Aorta (tissue), 5 donors: ENCODE results near the gene GLRA1. TPM values are rescaled to one million over a fixed set of nuclear protein-coding genes. Genes with fewer than 3 reads are reported as not detected.
"Not testable (repeated sequence)": the region's sequence is repeated elsewhere in the genome, so short reads cannot be mapped to it uniquely, and the experiment has no call there.

Experiments
- ATAC-seq: fragments of 200-7000 bp; cut with Tn5 transposase; one replicate; pipeline ENCODE4 v1.9.1; 2022; ENCODE audit warnings: moderate library complexity; ENCODE audit not compliant: low FRiP score
- DNase-seq, 2 donors: peaks; one replicate each; pipeline ENCODE4 v3.0.0-alpha.2; 2020
- H3K27ac ChIP-seq, 2 donors: one replicate each; pipeline ENCODE4 v1.5.1; 2013; ENCODE audit warnings: low read length in 2 of 2, mild to moderate bottlenecking in 2 of 2, moderate library complexity in 2 of 2, control low read depth in 1 of 2, inconsistent platforms in 1 of 2, low read depth in 1 of 2
- H3K27me3 ChIP-seq, 2 donors: one replicate each; pipeline ENCODE4 v1.6.1; 2013; ENCODE audit warnings: control low read depth in 1 of 2, low read length in 1 of 2, mild to moderate bottlenecking in 1 of 2, moderate library complexity in 1 of 2; ENCODE audit not compliant: insufficient read depth in 2 of 2, control insufficient read depth in 1 of 2
- H3K36me3 ChIP-seq, 2 donors: one replicate each; pipeline ENCODE4 v1.6.1; 2013; ENCODE audit warnings: control low read depth in 1 of 2, low read length in 1 of 2, mild to moderate bottlenecking in 1 of 2; ENCODE audit not compliant: insufficient read depth in 2 of 2, control insufficient read depth in 1 of 2
- H3K4me1 ChIP-seq, 2 donors: one replicate each; pipeline ENCODE4 v1.6.1; 2013; ENCODE audit warnings: low read length in 2 of 2, control low read depth in 1 of 2, mild to moderate bottlenecking in 1 of 2, moderate library complexity in 1 of 2; ENCODE audit not compliant: insufficient read depth in 2 of 2, control insufficient read depth in 1 of 2
- H3K4me3 ChIP-seq, 2 donors: one replicate each; pipeline ENCODE4 v1.5.1; 2013; ENCODE audit warnings: low read length in 2 of 2, control low read depth in 1 of 2, mild to moderate bottlenecking in 1 of 2
- H3K9me3 ChIP-seq: one replicate; pipeline ENCODE4 v1.6.1; 2013; ENCODE audit warnings: mild to moderate bottlenecking, low read length; ENCODE audit not compliant: control insufficient read depth
- WGBS, 2 donors: extraction: QIAGEN DNeasy Blood & Tissue Kit; methylation state at CpG; one replicate each; pipeline ENCODE4 v1.1.7; 2013; 5-methylcytosine and 5-hydroxymethylcytosine counted together
- intact Hi-C, 2 donors: fragments of 100-400 bp; cut with DNase I; formaldehyde crosslinking; loops; one replicate each; pipeline versions ENCODE4 v1.14.2 to v1.15.0; 2022
- polyA plus RNA-seq, 2 donors: library from polyadenylated mRNA; stranded (reverse); fragments of 200-250 nt; gene quantifications; one replicate each; pipeline ENCODE4 v1.2.3, GENCODE V29; 2013
- total RNA-seq, 2 donors: library from RNA; stranded (reverse); fragmentation: NEBNext Ultra II Directional; extraction: Animal tissue kit (Norgen Biotek cat#: 25700); gene quantifications; one replicate each; pipeline ENCODE4 v1.2.1, GENCODE V29; 2021
- donor health status: healthy with polysubstance abuse.
- donor health status: Bipolar disorder and iron deficiency.
- donor health status: DM: no; HTN: no; CAD: no.
- donor health status: DM: no; HTN: no; CAD: no.
- donor health status: DM: yes; HTN: yes; CAD: no.

Gene GLRA1
- total and polyA plus RNA-seq, 4 donors: not detected

DNA sequence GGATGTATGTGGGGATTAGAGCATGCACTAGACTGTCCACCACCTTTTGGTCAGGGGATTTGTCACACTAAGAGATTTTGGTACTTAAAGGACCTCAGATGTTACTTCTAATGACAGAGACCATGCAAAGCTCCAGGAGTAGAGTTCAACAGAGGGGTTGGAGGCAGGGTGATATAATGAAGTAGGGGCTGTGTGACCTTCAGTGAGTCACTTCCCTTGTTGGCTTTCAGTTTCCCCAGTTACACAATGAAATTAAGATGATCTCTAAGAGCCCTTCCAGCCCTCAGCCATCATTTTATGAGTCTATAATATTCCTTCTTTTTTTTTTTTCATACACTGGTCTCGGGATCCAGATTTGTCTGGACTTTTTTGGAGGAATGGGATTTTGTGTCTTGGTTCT, 26.8 kb downstream of the GLRA1 start:
- Histone ChIP-seq H3K27me3 (no peaks in the 10 kb centered on the region), H3K36me3 (no peaks in the 10 kb centered on the region), H3K27ac (no peak overlapping the region), H3K4me3 (no peak overlapping the region), H3K9me3 (no peaks in the 10 kb centered on the region), H3K4me1 (peaks cover 4 to 24% of the 10 kb centered on the region in 2 donors)
- ATAC-seq: no peak
- WGBS, 2 donors: 95 to 97% methylated on average over 1 of the region's 1 CpG
- intact Hi-C loops: no loop called here
- DNase-seq: no peak

GRCh38 chr5:151897020-151897552, 27.6 kb downstream of the GLRA1 start:
- intact Hi-C loops: no loop called here
- 23 to 37% methylated on average over 2 of the region's 2 CpGs for WGBS, 2 donors
- no peaks in the 10 kb centered on the region for H3K27me3 ChIP-seq
- no peaks in the 10 kb centered on the region for H3K9me3 ChIP-seq
- no peaks in the 10 kb centered on the region for H3K36me3 ChIP-seq
- no peak overlapping the region for H3K4me3 ChIP-seq
- ATAC-seq (no peak), DNase-seq (no peak)
- no peak overlapping the region for H3K27ac ChIP-seq
- H3K4me1 ChIP-seq: peaks cover 4 to 24% of the 10 kb centered on the region in 2 donors

GRCh38 chr5:151896031-151896691, 28.5 kb downstream of the GLRA1 start:
- WGBS, 2 donors: 16 to 17% methylated on average over 3 of the region's 3 CpGs
- Histone ChIP-seq H3K27me3 (no peaks in the 10 kb centered on the region), H3K36me3 (no peaks in the 10 kb centered on the region), H3K27ac (peak overlapping the region in 1 of 2 donors; percentile 33), H3K9me3 (no peaks in the 10 kb centered on the region), H3K4me1 (peaks cover 4 to 17% of the 10 kb centered on the region in 2 donors), H3K4me3 (no peak overlapping the region)
- no peak for ATAC-seq
- DNase-seq: no peak
- intact Hi-C loops: no loop called here

- ATAC-seq: no peak
- 55 to 56% methylated on average over 5 of the region's 5 CpGs for WGBS, 2 donors
- intact Hi-C loops: no loop called here
- no peaks in the 10 kb centered on the region for H3K9me3 ChIP-seq
- no peaks in the 10 kb centered on the region for H3K27me3 ChIP-seq
- H3K4me3 ChIP-seq: no peak overlapping the region
- no peaks in the 10 kb centered on the region for H3K36me3 ChIP-seq
- no peak overlapping the region for H3K27ac ChIP-seq
- DNase-seq: no peak
- peaks cover 4 to 12% of the 10 kb centered on the region in 2 donors for H3K4me1 ChIP-seq
Observed at GRCh38 chr5:151895660-151896030, 29.0 kb downstream of the GLRA1 start.

GRCh38 chr5:151893485-151893884, 31.2 kb downstream of the GLRA1 start:
- H3K27me3 ChIP-seq, H3K36me3 ChIP-seq, H3K27ac ChIP-seq, ATAC-seq, intact Hi-C loops, H3K4me1 ChIP-seq, DNase-seq, H3K9me3 ChIP-seq, H3K4me3 ChIP-seq: not testable (repeated sequence)
- WGBS, 2 donors: 94 to 95% methylated on average over 2 of the region's 2 CpGs

DNA sequence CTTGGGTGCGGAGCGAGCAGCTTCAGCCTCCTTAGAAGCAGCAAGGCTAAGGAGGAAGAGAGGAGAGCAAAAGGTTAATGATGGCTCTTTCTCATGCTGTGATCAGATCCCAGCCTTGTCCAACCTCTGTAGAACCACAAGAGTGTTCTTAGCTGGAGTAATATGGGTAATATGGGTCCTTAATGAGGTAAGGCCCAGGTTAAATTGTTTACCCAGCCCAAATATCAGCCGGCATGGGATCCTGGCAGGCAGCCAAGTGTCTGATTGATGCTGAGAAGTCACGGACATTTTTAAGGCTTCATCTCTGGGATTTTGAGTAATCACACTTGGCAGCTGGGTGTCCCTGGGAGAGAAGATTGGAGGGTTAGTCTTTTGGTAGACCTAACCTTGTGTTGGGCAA, 32.3 kb downstream of the GLRA1 start:
- intact Hi-C loops: no loop called here
- 59 to 60% methylated on average over 4 of the region's 4 CpGs for WGBS, 2 donors
- no peak overlapping the region for H3K4me3 ChIP-seq
- ATAC-seq: no peak
- H3K9me3 ChIP-seq: no peaks in the 10 kb centered on the region
- no peaks in the 10 kb centered on the region for H3K36me3 ChIP-seq
- H3K27ac ChIP-seq: no peak overlapping the region
- DNase-seq: no peak
- peaks cover 4 to 9% of the 10 kb centered on the region in 2 donors for H3K4me1 ChIP-seq
- H3K27me3 ChIP-seq: no peaks in the 10 kb centered on the region

- H3K27me3 ChIP-seq: no peaks in the 10 kb centered on the region
- H3K27ac ChIP-seq: no peak overlapping the region
- DNase-seq: no peak
- H3K4me1 ChIP-seq: no peaks in the 10 kb centered on the region
- whole genome bisulfite sequencing, 2 donors: 38 to 46% methylated on average over 3 of the region's 3 CpGs
- ATAC-seq: no peak
- no peaks in the 10 kb centered on the region for H3K9me3 ChIP-seq
- H3K4me3 ChIP-seq: no peak overlapping the region
- intact Hi-C loops: no loop called here
- no peaks in the 10 kb centered on the region for H3K36me3 ChIP-seq
Observed at GRCh38 chr5:151890299-151890698, 34.4 kb downstream of the GLRA1 start.

DNA sequence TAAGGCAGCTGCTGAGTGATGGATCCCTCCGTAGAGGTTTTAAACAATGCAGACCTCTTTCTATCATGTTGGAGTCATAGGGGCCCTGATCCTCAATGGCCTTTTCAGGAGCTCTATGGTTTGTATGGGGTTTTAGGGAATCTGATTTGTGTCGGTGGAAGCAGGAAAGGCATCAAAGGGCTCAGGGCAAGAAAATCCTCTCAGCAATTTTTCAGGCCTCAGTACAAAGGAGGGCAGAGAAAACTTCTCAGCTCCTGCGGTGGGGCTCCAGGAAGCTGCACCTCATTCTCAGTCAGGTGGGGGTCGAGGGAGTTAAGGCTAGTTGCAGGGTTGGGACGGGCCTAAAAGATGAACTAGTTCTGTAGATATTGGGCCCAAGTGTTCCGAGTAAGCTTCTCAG, 35.0 kb downstream of the GLRA1 start:
- Histone ChIP-seq H3K9me3 (no peaks in the 10 kb centered on the region), H3K36me3 (no peaks in the 10 kb centered on the region), H3K27me3 (no peaks in the 10 kb centered on the region), H3K27ac (no peak overlapping the region), H3K4me1 (no peaks in the 10 kb centered on the region), H3K4me3 (no peak overlapping the region)
- intact Hi-C loops: no loop called here
- no peak for DNase-seq
- ATAC-seq: no peak
- 88 to 94% methylated on average over 6 of the region's 6 CpGs for WGBS, 2 donors

GRCh38 chr5:151886546-151887275, 37.9 kb downstream of the GLRA1 start:
- DNase-seq (no peak), ATAC-seq (no peak)
- no peaks in the 10 kb centered on the region for H3K9me3 ChIP-seq
- H3K27ac ChIP-seq: no peak overlapping the region
- whole genome bisulfite sequencing, 2 donors: 67 to 69% methylated on average over 4 of the region's 4 CpGs
- no peaks in the 10 kb centered on the region for H3K36me3 ChIP-seq
- H3K4me1 ChIP-seq: no peaks in the 10 kb centered on the region
- no peaks in the 10 kb centered on the region for H3K27me3 ChIP-seq
- H3K4me3 ChIP-seq: no peak overlapping the region
- intact Hi-C loops: no loop called here
